Gastrocnemius medialis (tissue), 4 donors: ENCODE results near the gene SPRED2. TPM values are rescaled to one million over a fixed set of nuclear protein-coding genes. Genes with fewer than 3 reads are reported as not detected.

Experiments used
- ATAC-seq, 2 donors: fragments of 150-250 bp; one replicate each; pipeline ENCODE4 v1.9.1; 2016
- DNase-seq, 2 donors: peaks; one replicate each; pipeline ENCODE4 v3.0.0-alpha.2; 2019
- H3K27ac ChIP-seq, 4 donors: fragments of 200-600 bp; sonication (generic); 1 replicate in 1 of 4; 2 replicates in 3 of 4; pipeline ENCODE4 v1.5.1; 2016 to 2018; ENCODE audit warnings: mild to moderate bottlenecking in 2 of 4, moderate library complexity in 1 of 4
- H3K27me3 ChIP-seq, 3 donors: fragments of 200-600 bp; sonication (generic) in 2 of 3; 1 replicate in 1 of 3; 2 replicates in 2 of 3; pipeline versions ENCODE4 v1.5.1 to v1.6.0; 2016 to 2019; ENCODE audit warnings: mild to moderate bottlenecking in 1 of 3, moderate library complexity in 1 of 3
- H3K36me3 ChIP-seq, 2 donors: fragments of 200-600 bp; sonication (generic) in 1 of 2; one replicate each; pipeline ENCODE4 v1.5.1; 2017 to 2018
- H3K4me1 ChIP-seq, 2 donors: fragments of 200-600 bp; sonication (generic) in 1 of 2; one replicate each; pipeline ENCODE4 v1.5.1; 2016 to 2017; ENCODE audit warnings: mild to moderate bottlenecking in 2 of 2
- H3K4me3 ChIP-seq, 4 donors: fragments of 200-600 bp; sonication (generic) in 3 of 4; 1 replicate in 1 of 4; 2 replicates in 3 of 4; pipeline ENCODE4 v1.5.1; 2016 to 2019; ENCODE audit warnings: mild to moderate bottlenecking in 2 of 4
- H3K9me3 ChIP-seq, 3 donors: fragments of 200-600 bp; sonication (generic) in 2 of 3; 1 replicate in 1 of 3; 2 replicates in 2 of 3; pipeline ENCODE4 v1.5.1; 2016 to 2019
- POLR2A ChIP-seq, 2 donors: fragments of 450-650 bp; IDR thresholded peaks; one replicate each; pipeline ENCODE4 v1.6.1; 2017; ENCODE audit warnings: antibody characterized with exemption in 2 of 2, mild to moderate bottlenecking in 2 of 2, moderate library complexity in 2 of 2
- in situ Hi-C, 4 donors: fragments of 200-750 bp; cut with MboI; loops; one replicate each; pipeline versions ENCODE4 v1.15.0 to v1.8.0; 2017; ENCODE audit warnings: low sequenced_read_pairs in 4 of 4
- intact Hi-C: fragments of 100-400 bp; cut with DNase I; formaldehyde crosslinking; loops from one replicate; pipeline ENCODE4 v1.15.1; 2023; ENCODE audit warnings: low total_unique reads
- total RNA-seq, 4 donors: library from RNA; depleted of rRNA; stranded (reverse); fragments of >200 nt; gene quantifications; one replicate each; pipeline versions ENCODE4 v1.1.0 to v1.2.3, GENCODE V29; 2016
- TF ChIP-seq, protein P1 (sequence below), 5 experiments: fragments of 450-650 bp in 3 of 5; fragments of 200-600 bp in 2 of 5; sonication (generic) in 2 of 5; IDR thresholded peaks in 4 of 5; conservative IDR thresholded peaks in 1 of 5; 1 replicate in 4 of 5; 2 replicates in 1 of 5; pipeline ENCODE4 v1.5.1; 2016 to 2019; ENCODE audit warnings: antibody characterized with exemption in 5 of 5, mild to moderate bottlenecking in 3 of 5, moderate library complexity in 3 of 5

Gene SPRED2
- total RNA-seq, 4 donors from 2014 or later: 4.1 to 12.5 (median 7.4) TPM

DNA sequence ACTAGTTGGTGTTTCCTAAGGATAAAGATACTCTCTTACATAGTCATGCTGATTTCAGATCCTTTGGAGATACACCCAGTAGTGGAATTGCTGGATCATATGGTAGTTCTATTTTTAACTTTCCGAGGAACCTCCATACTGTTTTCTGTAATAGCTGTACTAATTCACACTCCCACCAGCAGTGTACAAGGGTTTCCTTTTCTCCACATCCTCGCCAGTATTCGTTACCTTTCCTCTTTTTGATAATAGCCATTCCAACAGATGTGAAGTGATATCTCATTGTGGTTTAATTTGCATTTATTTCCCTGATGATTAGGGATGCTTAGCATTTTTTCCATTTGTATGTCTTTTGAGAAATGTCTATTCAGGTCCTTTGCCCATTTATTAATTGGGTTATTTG, 170.7 kb downstream of the SPRED2 start:
- Histone ChIP-seq H3K9me3 (no peaks in the 10 kb centered on the region), H3K27ac (no peak overlapping the region), H3K36me3 (peaks cover 0 to 25% of the 10 kb centered on the region in 2 donors), H3K27me3 (no peaks in the 10 kb centered on the region), H3K4me3 (no peak overlapping the region), H3K4me1 (peaks cover 2 to 8% of the 10 kb centered on the region in 2 donors)
- TF ChIP-seq POLR2A (IDR thresholded peaks at IDR 0.05): no peak
- TF ChIP-seq, protein P1, sequence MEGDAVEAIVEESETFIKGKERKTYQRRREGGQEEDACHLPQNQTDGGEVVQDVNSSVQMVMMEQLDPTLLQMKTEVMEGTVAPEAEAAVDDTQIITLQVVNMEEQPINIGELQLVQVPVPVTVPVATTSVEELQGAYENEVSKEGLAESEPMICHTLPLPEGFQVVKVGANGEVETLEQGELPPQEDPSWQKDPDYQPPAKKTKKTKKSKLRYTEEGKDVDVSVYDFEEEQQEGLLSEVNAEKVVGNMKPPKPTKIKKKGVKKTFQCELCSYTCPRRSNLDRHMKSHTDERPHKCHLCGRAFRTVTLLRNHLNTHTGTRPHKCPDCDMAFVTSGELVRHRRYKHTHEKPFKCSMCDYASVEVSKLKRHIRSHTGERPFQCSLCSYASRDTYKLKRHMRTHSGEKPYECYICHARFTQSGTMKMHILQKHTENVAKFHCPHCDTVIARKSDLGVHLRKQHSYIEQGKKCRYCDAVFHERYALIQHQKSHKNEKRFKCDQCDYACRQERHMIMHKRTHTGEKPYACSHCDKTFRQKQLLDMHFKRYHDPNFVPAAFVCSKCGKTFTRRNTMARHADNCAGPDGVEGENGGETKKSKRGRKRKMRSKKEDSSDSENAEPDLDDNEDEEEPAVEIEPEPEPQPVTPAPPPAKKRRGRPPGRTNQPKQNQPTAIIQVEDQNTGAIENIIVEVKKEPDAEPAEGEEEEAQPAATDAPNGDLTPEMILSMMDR (IDR thresholded peaks at IDR 0.05 in 4 of 5, conservative IDR thresholded peaks at IDR 0.05 in 1 of 5): no peak
- DNase-seq (no peak), ATAC-seq (no peak)
- in situ Hi-C loops (loop anchor here (5.0 to 25.0 kb wide), 4 partner anchors 176 to 293 kb away; partner anchors contain the start of gene SPRED2 (in 2 of the 4)), intact Hi-C loops (no loop called here)

Other genes with a start within 250 kb of the SPRED2 start
- 10 to 100 TPM; 34.4 to 43.9 (median 35.8) TPM for gene ACTR2, start 204.8 kb downstream of the SPRED2 start, total RNA-seq